GM12865 (cell line): Measurements from ENCODE around the gene FLAD1.

Experiments used
- DNase-seq: peaks from one replicate; pipeline ENCODE4 v3.0.0; 2010; ENCODE audit warnings: low read depth
- H3K4me3 ChIP-seq: 2 replicates; pipeline ENCODE4 v1.5.1; 2011; ENCODE audit warnings: mild to moderate bottlenecking, low read depth, low read length, control low read depth
- CTCF ChIP-seq: IDR thresholded peaks from 2 replicates; pipeline ENCODE4 v1.5.1; 2011; ENCODE audit warnings: low read length, control low read depth, low read depth, inconsistent platforms; ENCODE audit not compliant: insufficient read depth; ENCODE audit errors: missing control alignments

Gene FLAD1

DNA sequence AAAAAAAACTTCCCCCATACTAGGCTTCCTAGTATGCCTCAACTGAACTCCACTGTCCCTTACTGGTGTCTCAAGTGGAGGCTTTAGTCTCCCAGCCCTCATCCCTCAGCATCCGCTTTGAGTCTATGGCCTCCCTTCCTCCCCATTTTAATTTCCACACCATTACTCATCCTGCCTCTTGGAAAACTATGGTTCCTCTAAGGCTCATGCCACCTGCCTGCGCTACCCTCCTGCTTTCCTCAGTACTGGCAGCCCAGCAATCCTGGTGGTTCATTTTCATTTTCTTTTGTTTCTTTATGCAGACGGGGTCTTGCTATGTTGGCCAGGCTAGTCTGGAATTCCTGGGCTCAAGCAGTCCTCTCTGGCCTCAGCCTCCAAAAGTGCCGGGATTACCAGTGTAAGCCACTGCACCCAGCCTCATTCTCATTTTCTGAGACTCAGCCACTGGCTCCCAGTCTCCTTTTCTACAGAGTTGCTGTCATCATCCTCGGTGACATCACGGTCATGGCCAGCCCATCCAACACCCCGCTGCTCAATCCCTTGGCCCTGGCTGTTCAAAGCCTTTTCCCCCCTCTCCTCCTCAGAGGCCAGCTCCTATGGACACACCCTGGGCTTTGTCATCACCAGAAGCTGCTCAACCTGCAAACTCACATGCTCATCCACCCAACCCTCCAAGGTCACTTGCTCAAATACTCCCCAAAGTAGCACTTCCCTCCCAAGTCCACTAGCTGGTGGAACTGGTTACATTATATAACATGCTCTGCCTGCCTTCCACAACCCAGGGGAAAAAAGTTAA, 44.3 kb upstream of the FLAD1 start:
- peak overlapping the region; percentile 89 for H3K4me3 ChIP-seq
- no peak for DNase-seq
- TF ChIP-seq CTCF: no peak

DNA sequence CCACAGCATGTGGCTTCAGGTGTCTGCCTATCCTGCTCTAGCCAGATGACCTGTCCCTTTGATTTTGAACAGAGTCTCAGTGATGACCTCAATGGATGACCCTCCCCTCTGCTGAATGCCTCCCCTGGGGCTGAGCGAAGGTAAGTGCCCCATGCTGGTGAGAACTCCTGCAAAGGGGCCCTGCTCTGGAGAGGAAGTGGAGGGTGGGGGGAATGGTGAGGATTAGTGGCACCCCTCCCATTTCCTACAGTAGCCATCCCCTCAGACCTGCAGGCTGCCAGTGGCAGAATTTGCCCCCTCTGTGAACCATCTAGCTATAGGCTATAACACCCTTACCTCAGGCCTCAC, 43.0 kb upstream of the FLAD1 start:
- H3K4me3 ChIP-seq: peak overlapping the region; percentile 93
- no peak for TF ChIP-seq CTCF
- DNase-seq: peak; percentile 44

DNA sequence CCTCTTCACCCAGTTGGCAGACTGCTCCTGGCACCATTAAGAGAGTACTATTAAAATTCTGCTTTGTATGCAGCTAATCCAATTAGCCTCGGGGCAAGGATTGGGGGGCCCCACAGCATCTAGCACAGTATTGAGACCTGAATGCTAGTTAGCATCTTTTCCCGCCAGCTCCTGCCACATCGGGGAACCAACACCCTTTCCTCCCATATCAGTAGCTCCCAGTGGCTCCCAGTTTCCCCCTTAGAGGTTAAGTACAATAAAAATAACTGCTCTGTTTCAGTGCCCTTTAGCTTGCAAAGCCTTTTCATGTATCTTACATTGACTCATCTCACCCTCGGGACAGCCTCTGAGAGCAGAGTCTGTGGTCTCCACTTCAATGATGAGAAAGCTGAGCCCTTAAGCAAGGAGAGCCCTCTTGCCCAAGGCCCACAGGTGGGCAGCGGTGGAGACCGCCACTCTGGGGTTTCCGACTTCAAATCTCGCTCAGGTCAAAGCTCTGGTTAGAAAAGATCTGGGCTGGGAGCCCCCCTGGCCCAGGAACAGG, 42.4 kb upstream of the FLAD1 start:
- H3K4me3 ChIP-seq: peak overlapping the region; percentile 93
- no peak for TF ChIP-seq CTCF
- DNase-seq: peak; percentile 85

DNA sequence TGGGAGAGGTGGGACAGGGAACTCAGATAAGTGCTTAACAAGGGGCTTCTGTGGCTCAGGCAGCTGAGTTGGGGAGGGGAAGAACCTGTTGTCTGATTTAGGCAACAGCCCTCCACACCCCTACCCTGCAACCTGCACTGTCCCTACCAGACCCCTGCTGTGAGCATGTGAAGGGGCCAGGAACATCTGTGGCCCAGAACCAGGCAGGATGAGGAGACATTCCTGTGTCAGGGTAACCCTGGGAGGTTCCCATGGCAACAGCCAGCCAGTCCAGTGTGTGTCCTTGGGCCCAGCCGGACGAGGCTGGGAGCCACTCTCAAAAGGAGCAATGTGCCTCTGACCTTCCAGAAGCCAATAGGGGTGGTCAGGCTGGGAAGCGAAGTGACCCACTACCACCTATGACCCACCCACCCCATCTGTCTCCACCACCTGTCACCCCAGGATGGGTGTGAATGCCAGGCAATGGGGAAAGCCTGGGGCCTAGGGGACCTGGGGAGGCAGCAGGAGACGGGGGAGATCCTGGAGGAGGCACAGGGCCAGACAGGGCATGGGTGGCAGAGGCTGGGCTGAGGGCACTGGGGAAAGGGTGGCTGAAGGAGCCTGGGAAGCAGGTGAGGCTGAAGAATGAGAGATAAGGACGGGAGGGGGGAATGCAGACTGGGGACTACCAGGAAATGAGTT, 41.7 kb upstream of the FLAD1 start:
- DNase-seq: peak; percentile 57
- H3K4me3 ChIP-seq: peak overlapping the region; percentile 93
- TF ChIP-seq CTCF: no peak

DNA sequence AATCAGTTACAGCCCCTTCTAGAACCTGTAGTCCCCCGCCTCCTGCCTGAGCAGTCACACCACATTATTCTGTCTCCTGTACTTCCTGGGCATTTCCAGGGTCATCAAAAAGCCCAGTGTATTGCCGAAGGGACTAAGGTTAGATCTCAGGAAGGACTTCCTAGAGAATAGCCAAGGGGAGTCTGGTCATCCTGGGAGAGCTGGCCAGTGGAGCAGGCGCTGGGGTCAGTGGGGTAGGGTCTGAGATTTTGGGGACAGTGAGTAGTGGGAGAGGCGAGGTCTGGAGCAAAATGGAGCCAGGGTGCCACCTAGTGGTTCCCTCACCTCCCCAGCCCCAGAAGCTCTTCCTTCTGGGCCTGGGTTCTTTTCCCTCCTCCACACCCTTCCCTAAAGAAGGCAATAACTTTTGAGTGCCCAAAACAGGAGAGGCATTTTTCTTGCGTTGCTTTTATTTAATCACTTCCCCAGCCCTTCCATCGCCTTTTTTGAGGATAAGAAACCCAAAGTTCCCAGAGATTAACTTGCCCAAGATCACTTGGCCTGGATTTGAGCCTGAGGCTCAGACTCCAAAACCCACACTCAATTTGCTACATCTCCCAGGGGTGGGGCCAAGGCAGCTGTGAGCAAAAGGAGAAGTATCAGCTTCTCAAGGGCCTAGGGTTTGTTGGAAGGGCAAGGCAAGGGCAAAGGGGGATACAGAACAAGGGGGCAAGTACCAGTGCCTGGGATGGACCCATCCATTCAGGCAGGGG, 39.3 kb upstream of the FLAD1 start:
- TF ChIP-seq CTCF: peak; percentile 88
- peak; percentile 71 for DNase-seq
- peak overlapping the region; percentile 93 for H3K4me3 ChIP-seq

DNA sequence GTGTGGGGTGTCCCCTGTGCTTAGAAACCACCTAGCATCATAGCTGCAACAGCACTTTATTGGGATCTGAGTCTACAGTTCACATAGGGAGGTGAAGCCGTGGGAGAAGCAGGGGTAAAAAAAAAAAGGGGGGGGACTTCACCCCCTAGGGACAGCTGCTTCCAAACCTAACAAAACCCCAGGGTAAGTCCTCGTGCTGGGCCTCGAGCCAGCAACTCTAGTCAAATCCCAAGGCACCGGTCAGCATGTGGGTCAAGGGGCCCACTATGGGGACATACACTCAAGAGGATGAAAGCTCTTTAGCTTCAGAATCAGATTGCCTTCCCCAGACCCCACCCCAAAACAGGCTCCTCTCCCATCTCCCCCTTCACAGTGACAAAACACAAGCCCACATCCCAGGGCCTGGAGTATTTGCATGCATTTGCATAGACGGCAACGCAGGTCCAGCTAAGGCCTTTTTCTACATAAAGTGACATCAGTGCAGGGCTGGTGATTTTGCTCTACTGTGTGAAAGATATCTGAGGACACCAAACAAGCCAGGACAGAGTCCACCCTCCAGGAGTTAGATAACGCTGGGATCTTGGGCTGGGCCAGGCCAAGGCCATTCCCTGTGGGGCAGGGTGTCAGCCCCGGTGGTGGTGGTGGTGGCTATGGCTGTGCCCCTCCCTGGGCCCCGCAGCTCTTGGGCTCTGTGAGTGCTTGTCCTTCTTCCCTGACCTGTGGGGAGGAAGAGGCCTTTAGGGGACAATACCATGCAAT, 38.6 kb upstream of the FLAD1 start:
- DNase-seq: peak; percentile 50
- H3K4me3 ChIP-seq: peak overlapping the region; percentile 93
- TF ChIP-seq CTCF: no peak
